Erythroblast (primary cell): ENCODE measurements around the gene WRAP73.

ENCODE experiments used
- GATA1 ChIP-seq: IDR thresholded peaks from 2 replicates; pipeline ENCODE4 v1.6.1; 2011; ENCODE audit warnings: low read depth, mild to moderate bottlenecking, control low read depth, low read length, moderate library complexity
- POLR2A ChIP-seq: IDR thresholded peaks from 2 replicates; pipeline ENCODE4 v1.6.1; 2011; ENCODE audit warnings: mild to moderate bottlenecking, low read length

GRCh38 chr1:3691421-3692204, 41.7 kb upstream of the WRAP73 start:
- no peak for TF ChIP-seq POLR2A
- TF ChIP-seq GATA1, result no peak
